IMR-90 (cell line): ENCODE data around the gene DCTN5. TPM values are rescaled to one million over a fixed set of nuclear protein-coding genes. Genes with fewer than 3 reads are reported as not detected.

Experiments
- ATAC-seq: fragments of 200-7000 bp; cut with Tn5 transposase; 2 replicates; pipeline ENCODE4 v1.9.1; 2020; ENCODE audit warnings: low read depth, mild to moderate bottlenecking, moderate library complexity
- BruUV-seq: library from RNA; stranded (reverse); fragments of 400-500 nt; replicated peaks from 2 replicates; lab custom pipeline; 2021; lab: Mats Ljungman, UMichigan
- CTCF ChIA-PET: fragments of 300-600 bp; formaldehyde crosslinking; extraction: SDS; loops from one replicate; lab custom pipeline; 2021; ENCODE audit warnings: antibody characterized with exemption; lab: Yijun Ruan, JAX
- POLR2A ChIA-PET: fragments of 300-600 bp; sonication (Branson Sonifier 250); formaldehyde crosslinking; loops from one replicate; lab custom pipeline; 2022; ENCODE audit warnings: antibody characterized with exemption; ENCODE audit not compliant: unreplicated experiment; lab: Charles Lee
- DNase-seq: peaks from one replicate; pipeline ENCODE4 v3.0.0; 2013
- H2AFZ ChIP-seq: replicated peaks from 2 replicates; pipeline ENCODE3; 2013; ENCODE audit warnings: low read length, mild to moderate bottlenecking; ENCODE audit not compliant: poor library complexity
- H2AK5ac ChIP-seq: 2 replicates; pipeline ENCODE4 v1.6.1; 2013; ENCODE audit warnings: low read depth, low read length, inconsistent platforms
- H2AK9ac ChIP-seq: replicated peaks from 2 replicates; pipeline ENCODE3; 2013; ENCODE audit warnings: mild to moderate bottlenecking, low read depth, low read length, moderate library complexity; ENCODE audit not compliant: poor library complexity
- H2BK120ac ChIP-seq: 2 replicates; pipeline ENCODE4 v1.6.1; 2013; ENCODE audit warnings: low read depth, low read length, inconsistent platforms
- H2BK15ac ChIP-seq: 3 replicates; pipeline ENCODE4 v1.6.1; 2013; ENCODE audit warnings: low read depth, low read length, inconsistent platforms
- H2BK20ac ChIP-seq: 2 replicates; pipeline ENCODE4 v1.6.1; 2013; ENCODE audit warnings: low read depth, mild to moderate bottlenecking, inconsistent platforms, low read length, moderate library complexity
- H2BK5ac ChIP-seq: 2 replicates; pipeline ENCODE4 v1.6.1; 2013; ENCODE audit warnings: mild to moderate bottlenecking, low read depth, low read length, inconsistent platforms; ENCODE audit not compliant: poor library complexity, severe bottlenecking
- H3K14ac ChIP-seq: replicated peaks from 2 replicates; pipeline ENCODE4 v1.6.1; 2013; ENCODE audit warnings: low read depth, low read length, inconsistent platforms
- H3K18ac ChIP-seq: 2 replicates; pipeline ENCODE4 v1.6.1; 2013; ENCODE audit warnings: low read depth, low read length, control low read depth
- H3K23ac ChIP-seq: 2 replicates; pipeline ENCODE4 v1.6.1; 2013; ENCODE audit warnings: low read depth, low read length, inconsistent platforms
- H3K27ac ChIP-seq: 2 replicates; pipeline ENCODE4 v1.5.1; 2013; ENCODE audit warnings: mild to moderate bottlenecking, control low read depth, low read length; ENCODE audit not compliant: insufficient read depth
- H3K27me3 ChIP-seq: 2 replicates; pipeline ENCODE4 v1.6.1; 2013; ENCODE audit warnings: low read length; ENCODE audit not compliant: control insufficient read depth, insufficient read depth
- H3K36me3 ChIP-seq: 2 replicates; pipeline ENCODE4 v1.6.1; 2013; ENCODE audit warnings: low read length, mixed read lengths; ENCODE audit not compliant: control insufficient read depth, insufficient read depth
- H3K4ac ChIP-seq: 2 replicates; pipeline ENCODE4 v1.6.1; 2013; ENCODE audit warnings: low read depth, low read length, inconsistent platforms
- H3K4me1 ChIP-seq: 2 replicates; pipeline ENCODE4 v1.6.1; 2013; ENCODE audit warnings: low read length, mixed read lengths; ENCODE audit not compliant: control insufficient read depth, insufficient read depth
- H3K4me2 ChIP-seq: 2 replicates; pipeline ENCODE4 v1.6.1; 2013; ENCODE audit warnings: low read depth, mild to moderate bottlenecking, control low read depth, low read length, moderate library complexity
- H3K4me3 ChIP-seq: 2 replicates; pipeline ENCODE4 v1.5.1; 2013; ENCODE audit warnings: low read depth, mild to moderate bottlenecking, control low read depth, low read length, moderate library complexity; ENCODE audit not compliant: insufficient read depth
- H3K56ac ChIP-seq: 2 replicates; pipeline ENCODE4 v1.6.1; 2013; ENCODE audit warnings: low read length, inconsistent platforms; ENCODE audit not compliant: insufficient read depth; ENCODE audit errors: extremely low read depth
- H3K79me1 ChIP-seq, 2 experiments: 2 replicates each; pipeline ENCODE4 v1.6.1; 2013; ENCODE audit warnings: low read length in 2 of 2, inconsistent platforms in 1 of 2, low read depth in 1 of 2
- H3K9ac ChIP-seq: 2 replicates; pipeline ENCODE4 v1.6.1; 2013; ENCODE audit warnings: low read depth, low read length, control low read depth
- H3K9me1 ChIP-seq: 2 replicates; pipeline ENCODE4 v1.6.1; 2013; ENCODE audit warnings: low read length, inconsistent platforms; ENCODE audit not compliant: insufficient read depth
- H3K9me3 ChIP-seq: 2 replicates; pipeline ENCODE4 v1.6.1; 2013; ENCODE audit warnings: low read length; ENCODE audit not compliant: control insufficient read depth, insufficient read depth
- H4K20me1 ChIP-seq: 2 replicates; pipeline ENCODE4 v1.6.1; 2013; ENCODE audit warnings: low read length, inconsistent platforms; ENCODE audit not compliant: insufficient read depth
- H4K5ac ChIP-seq: 2 replicates; pipeline ENCODE4 v1.6.1; 2013; ENCODE audit warnings: mild to moderate bottlenecking, low read depth, low read length, control low read depth
- H4K8ac ChIP-seq, 2 experiments: 2 replicates each; pipeline ENCODE4 v1.6.1; 2013; ENCODE audit warnings: low read depth in 2 of 2, low read length in 2 of 2, control low read depth in 1 of 2, inconsistent platforms in 1 of 2
- H4K91ac ChIP-seq: 2 replicates; pipeline ENCODE4 v1.6.1; 2013; ENCODE audit warnings: low read depth, low read length, inconsistent platforms; ENCODE audit not compliant: insufficient read depth
- BHLHE40 ChIP-seq: fragments of 150-350 bp; IDR thresholded peaks from 2 replicates; pipeline ENCODE4 v1.6.1; 2016; ENCODE audit warnings: mild to moderate bottlenecking, low read depth, low read length
- CEBPB ChIP-seq: IDR thresholded peaks from 2 replicates; pipeline ENCODE4 v1.6.1; 2012; ENCODE audit warnings: low read depth, low read length, improper control_type of control experiment
- CHD1 ChIP-seq: IDR thresholded peaks from 2 replicates; pipeline ENCODE4 v1.6.1; 2012; ENCODE audit warnings: low read depth, low read length, improper control_type of control experiment
- ELK1 ChIP-seq: fragments of 150-350 bp; IDR thresholded peaks from 2 replicates; pipeline ENCODE4 v1.6.1; 2016; ENCODE audit warnings: low read depth, mild to moderate bottlenecking, low read length, moderate library complexity, borderline replicate concordance
- FOS ChIP-seq: fragments of 150-350 bp; IDR thresholded peaks from 2 replicates; pipeline ENCODE4 v1.6.1; 2016; ENCODE audit warnings: low read depth, low read length
- MAZ ChIP-seq: IDR thresholded peaks from 2 replicates; pipeline ENCODE4 v1.6.1; 2012; ENCODE audit warnings: low read depth, mild to moderate bottlenecking, low read length, improper control_type of control experiment, moderate library complexity, borderline replicate concordance
- MXI1 ChIP-seq: IDR thresholded peaks from 2 replicates; pipeline ENCODE4 v1.6.1; 2012; ENCODE audit warnings: low read depth, mild to moderate bottlenecking, low read length, moderate library complexity, borderline replicate concordance
- NFE2L2 ChIP-seq: fragments of 150-350 bp; IDR thresholded peaks from 2 replicates; pipeline ENCODE4 v1.6.1; 2016; ENCODE audit warnings: low read depth, mild to moderate bottlenecking, low read length
- POLR2A ChIP-seq: IDR thresholded peaks from 2 replicates; pipeline ENCODE4 v1.6.1; 2012; ENCODE audit warnings: mild to moderate bottlenecking, low read depth, low read length
- RAD21 ChIP-seq: IDR thresholded peaks from 2 replicates; pipeline ENCODE4 v1.6.1; 2012; ENCODE audit warnings: low read length, improper control_type of control experiment
- RCOR1 ChIP-seq: IDR thresholded peaks from 2 replicates; pipeline ENCODE4 v1.6.1; 2012; ENCODE audit warnings: mild to moderate bottlenecking, low read length, improper control_type of control experiment; ENCODE audit not compliant: insufficient replicate concordance
- RFX5 ChIP-seq: IDR thresholded peaks from 2 replicates; pipeline ENCODE4 v1.8.0; 2012; ENCODE audit warnings: low read depth, mild to moderate bottlenecking, low read length, moderate library complexity
- SMC3 ChIP-seq: fragments of 150-350 bp; IDR thresholded peaks from 2 replicates; pipeline ENCODE4 v1.6.1; 2016; ENCODE audit warnings: low read depth, mild to moderate bottlenecking, antibody characterized with exemption, low read length, moderate library complexity
- WGBS, 2 experiments: methylation state at CpG; one replicate each; pipeline versions ENCODE4 v1.1.5 to v1.1.7; 2013; ENCODE audit warnings: missing lambda C conversion rate in 2 of 2; ENCODE audit not compliant: insufficient read length in 1 of 2; ENCODE audit errors: extremely low coverage in 2 of 2; 5-methylcytosine and 5-hydroxymethylcytosine counted together
- dilution Hi-C: fragments of 300-500 bp; cut with HindIII; formaldehyde crosslinking; loops from one replicate; pipeline ENCODE4 v1.14.3; 2018; ENCODE audit warnings: low sequenced_read_pairs; ENCODE audit not compliant: unreplicated experiment
- in situ Hi-C: fragments of 300-500 bp; cut with MboI; formaldehyde crosslinking; loops from 3 replicates; pipeline ENCODE4 v1.14.3; 2019; ENCODE audit warnings: low sequenced_read_pairs, inconsistent platforms, mixed read lengths
- intact Hi-C: fragments of 100-400 bp; cut with micrococcal nuclease; formaldehyde crosslinking; loops from 2 replicates; pipeline ENCODE4 v1.10.0; 2022
- polyA plus RNA-seq, 3 experiments: library from polyadenylated mRNA; depleted of rRNA; stranded (reverse); fragments of >200 nt; gene quantifications; 2 replicates each; pipeline ENCODE4 v1.2.3, GENCODE V29; 2012; ENCODE audit warnings: low replicate concordance in 1 of 3
- total RNA-seq: library from RNA; depleted of rRNA; stranded (reverse); fragments of >200 nt; gene quantifications from 2 replicates; pipeline ENCODE4 v1.2.3, GENCODE V29; 2012

The DCTN5 gene
- total and polyA plus RNA-seq, 2 of the 4 experiments (the other 2 are of a cell fraction), result 49.6 to 111 TPM

DNA sequence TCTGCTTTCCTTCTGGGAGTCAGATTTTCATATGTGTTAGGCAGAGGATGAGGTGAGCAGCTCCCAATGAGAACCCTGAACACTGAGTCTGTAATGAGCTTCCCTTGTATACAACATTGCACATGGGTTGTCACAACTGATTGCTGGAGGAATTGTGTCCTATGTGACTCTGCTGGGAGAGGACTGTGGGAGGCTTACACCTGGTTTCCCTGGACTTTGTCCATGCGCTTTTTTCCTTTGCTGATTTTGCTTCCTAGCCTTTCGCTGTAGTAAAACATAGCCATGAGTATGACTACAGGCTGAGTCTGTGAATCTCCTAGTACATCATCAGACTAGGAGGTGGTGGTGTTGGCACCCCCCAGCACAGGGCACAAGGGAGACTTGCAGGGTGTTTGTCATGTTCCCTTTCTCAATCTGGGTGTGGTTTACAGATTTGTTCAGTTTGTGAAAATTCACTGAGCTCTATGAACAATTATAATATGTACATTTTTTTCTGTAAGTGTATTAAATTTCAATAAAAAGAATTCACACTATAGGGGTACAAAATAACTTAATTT lies 35.7 kb downstream of the DCTN5 start:
- Histone ChIP-seq H3K9me1 (0 out of 2 replicates have a peak, but pooled peaks cover 11% of the 10 kb centered on the region), H2AFZ (no peak overlapping the region), H3K14ac (no peak overlapping the region), H3K23ac (0 out of 2 replicates have a peak overlapping the region, but pooled peaks have one; percentile 20), H4K8ac (no peak overlapping the region), H2AK5ac (no peak overlapping the region), H4K5ac (no peak overlapping the region), H3K27me3 (no peaks in the 10 kb centered on the region), H2AK9ac (no peak overlapping the region), H3K4me3 (no peak overlapping the region), H3K79me1 (peaks cover 7 to 54% of the 10 kb centered on the region in 2 experiments), H3K56ac (no peak overlapping the region), H3K9ac (no peak overlapping the region), H2BK20ac (no peak overlapping the region), H3K18ac (no peak overlapping the region), H3K9me3 (no peaks in the 10 kb centered on the region), H3K36me3 (peaks cover 9% of the 10 kb centered on the region; the same call in 1 of the 2 replicates), H3K27ac (no peak overlapping the region), H4K20me1 (peaks cover 23% of the 10 kb centered on the region), H3K4ac (no peak overlapping the region), H4K91ac (no peak overlapping the region), H2BK5ac (no peak overlapping the region), H3K4me1 (peaks cover 19% of the 10 kb centered on the region), H3K4me2 (no peak overlapping the region), H2BK120ac (no peak overlapping the region), H2BK15ac (no peak overlapping the region)
- WGBS, 2 experiments, result no CpG with 5 or more reads among the region's 2 CpGs
- CTCF ChIA-PET, result interaction anchor here (0.7 to 2.9 kb wide), 2 partner anchors 9 to 757 kb away, joined by 5 to 7 read pairs; no protein-coding TSS in a partner anchor
- POLR2A ChIA-PET, result no interaction called here
- dilution Hi-C loops (no loop called here), intact Hi-C loops (no loop called here), in situ Hi-C loops (loop anchor here (25.0 kb wide), 1 partner anchor 835 kb away; no protein-coding TSS in a partner anchor)
- no peak for ATAC-seq
- BruUV-seq, result no TSS peak
- TF ChIP-seq RFX5, result no peak
- TF ChIP-seq FOS, result no peak
- no peak for TF ChIP-seq NFE2L2
- no peak for TF ChIP-seq CEBPB
- no peak for TF ChIP-seq SMC3
- no peak for TF ChIP-seq RAD21
- TF ChIP-seq MXI1, result no peak
- TF ChIP-seq BHLHE40, result no peak
- TF ChIP-seq MAZ, result no peak
- no peak for TF ChIP-seq RCOR1
- TF ChIP-seq ELK1, result no peak
- TF ChIP-seq POLR2A, result no peak
- no peak for TF ChIP-seq CHD1
- no peak for DNase-seq
